GM19099 (cell line): ENCODE data around the gene RCE1.
A peak's percentile ranks its signal among the peaks of the same experiment; 100 is the strongest.

Experiments used
- POLR2A ChIP-seq: IDR thresholded peaks from 3 replicates; pipeline ENCODE4 v1.6.1; 2011; ENCODE audit warnings: low read depth; ENCODE audit not compliant: insufficient read length; ENCODE audit errors: extremely low read depth

The RCE1 gene

DNA sequence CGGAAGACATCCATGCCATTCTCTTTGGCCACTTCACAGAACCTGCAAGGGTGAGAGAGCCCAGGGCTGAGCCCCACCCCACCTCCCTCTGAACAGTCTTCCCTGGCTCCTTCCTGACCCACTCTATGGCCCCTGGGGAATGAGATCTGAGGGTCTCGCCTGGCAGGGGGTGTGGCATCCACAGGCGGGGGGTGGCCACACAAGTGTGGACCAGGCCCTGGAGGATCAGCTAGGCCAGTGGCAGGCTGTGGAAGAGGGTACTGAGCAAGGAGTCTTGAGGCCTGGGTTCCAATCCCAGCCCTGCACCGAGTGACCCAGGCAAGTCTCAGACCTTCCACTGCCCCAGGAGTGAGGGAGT, 8.0 kb downstream of the RCE1 start:
- no peak for TF ChIP-seq POLR2A

DNA sequence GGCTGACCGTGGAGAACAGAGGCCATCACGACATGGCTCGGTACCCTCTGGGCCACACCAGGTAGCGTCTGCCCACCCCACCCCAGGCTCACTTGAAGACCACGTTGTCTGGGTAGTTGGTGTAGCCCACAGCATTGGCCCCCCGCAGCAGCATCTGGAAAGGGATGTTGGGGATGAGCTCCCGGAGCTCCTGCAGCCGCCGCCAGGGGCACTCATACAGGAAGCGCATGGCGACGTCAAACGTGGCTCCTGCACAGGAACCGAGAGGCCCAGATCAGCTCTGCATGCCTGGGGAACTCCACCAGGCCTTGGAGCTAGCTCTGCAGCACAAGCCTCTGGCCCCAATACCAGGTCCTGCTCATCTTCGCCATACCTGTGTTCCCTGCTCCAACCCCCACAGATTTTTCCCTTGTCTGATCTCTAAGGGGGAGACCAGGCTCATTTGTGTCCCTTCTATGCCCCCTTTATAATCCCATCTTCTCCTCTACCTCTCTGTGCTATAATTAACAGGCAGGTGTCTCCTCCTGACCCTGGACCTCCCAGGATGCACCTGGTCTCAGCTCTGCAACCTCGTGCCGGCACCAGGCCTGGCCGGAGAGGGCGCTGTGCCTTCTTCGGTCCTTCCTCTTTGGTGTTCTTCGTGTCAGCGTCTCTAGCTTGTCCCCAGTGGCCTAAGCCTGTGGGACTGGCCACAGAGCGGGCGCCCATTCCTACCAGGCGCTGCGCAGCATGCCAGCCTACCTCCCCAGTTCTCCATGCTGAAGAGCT, 8.6 kb downstream of the RCE1 start:
- TF ChIP-seq POLR2A = no peak

DNA sequence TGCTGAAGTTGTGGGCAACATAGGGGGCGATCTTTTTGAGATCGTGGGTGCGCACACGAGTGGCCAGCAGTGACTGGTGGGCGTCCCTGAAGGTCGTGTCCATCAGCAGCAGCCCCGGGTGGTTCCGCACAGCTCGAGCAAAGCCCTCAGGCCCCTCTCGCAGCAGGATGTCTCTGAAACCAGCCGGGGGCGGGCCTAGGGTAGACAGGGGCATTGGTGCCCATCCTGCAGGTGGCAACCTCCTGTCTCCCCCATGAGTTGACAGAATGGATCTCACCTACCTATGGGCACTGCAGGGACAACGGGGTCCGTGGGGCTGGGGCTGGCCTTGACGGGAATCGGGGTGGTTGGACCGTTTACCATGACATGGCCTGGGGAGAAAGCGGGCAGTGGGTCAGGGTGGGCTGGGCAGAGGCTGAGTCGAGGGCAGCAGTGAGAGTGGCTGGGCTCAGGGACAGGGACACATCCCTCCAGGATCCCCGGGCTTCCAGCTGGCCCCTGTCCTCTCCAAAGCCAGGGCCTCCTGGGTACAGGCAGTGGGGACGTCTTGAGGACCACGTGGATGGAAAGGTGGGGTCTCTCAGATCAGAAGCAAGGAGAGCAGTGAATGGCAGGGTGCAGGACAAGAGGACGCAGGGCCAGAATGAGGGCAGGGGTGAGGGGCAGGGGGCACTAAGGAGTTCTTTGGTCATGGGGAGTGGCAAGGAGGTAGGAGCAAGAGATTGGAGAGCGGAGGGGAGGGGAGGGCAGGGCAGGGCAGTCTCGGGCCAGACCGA, 9.4 kb downstream of the RCE1 start:
- no peak for TF ChIP-seq POLR2A

DNA sequence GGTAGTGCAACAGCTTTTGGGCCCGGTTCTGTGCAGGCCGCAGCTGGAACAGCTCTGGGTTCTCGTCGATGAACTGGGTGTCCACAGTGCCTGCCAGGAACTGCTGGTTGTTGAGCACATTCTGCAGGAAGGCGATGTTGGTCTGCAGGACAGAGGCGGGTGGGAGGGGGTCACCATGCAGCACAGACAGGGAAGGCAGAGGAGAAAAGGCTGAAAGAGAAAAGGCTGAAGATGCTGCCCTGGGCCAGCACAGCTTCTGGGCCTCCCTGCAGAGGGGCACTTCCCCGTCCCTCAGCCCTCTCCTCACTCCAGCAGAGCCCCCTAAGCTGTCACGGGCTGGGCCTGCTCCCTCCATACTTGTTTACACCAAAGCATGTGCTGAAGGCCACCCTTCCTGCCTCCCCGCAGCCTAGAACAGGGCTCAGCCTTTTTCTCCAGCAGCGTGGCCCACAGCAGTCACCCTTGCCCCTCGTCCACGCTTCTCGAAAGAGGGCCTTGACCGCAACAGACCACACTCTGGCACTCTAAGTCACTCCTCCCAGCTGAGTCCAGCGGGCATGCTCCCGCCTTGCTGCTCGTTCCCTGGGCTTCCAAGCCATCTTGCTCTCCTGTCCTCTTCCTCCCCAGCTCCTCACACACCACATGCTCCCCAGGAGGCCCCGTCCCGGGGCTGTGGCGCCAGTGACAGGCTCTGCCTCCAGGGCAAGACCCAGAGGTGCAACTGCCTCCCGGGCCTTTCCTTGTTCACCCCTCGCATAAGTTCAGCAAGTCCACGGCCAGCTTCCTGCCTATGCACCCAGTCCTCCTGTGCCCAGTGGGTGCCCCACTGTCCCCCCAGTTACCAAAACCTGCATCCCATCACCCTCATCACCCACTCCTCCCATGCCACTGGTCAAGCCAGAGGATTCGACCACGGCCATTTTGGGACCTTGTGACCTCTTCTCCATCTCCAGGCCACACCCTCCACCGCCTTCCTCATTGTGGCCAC, 10.3 kb downstream of the RCE1 start:
- TF ChIP-seq POLR2A = no peak

DNA sequence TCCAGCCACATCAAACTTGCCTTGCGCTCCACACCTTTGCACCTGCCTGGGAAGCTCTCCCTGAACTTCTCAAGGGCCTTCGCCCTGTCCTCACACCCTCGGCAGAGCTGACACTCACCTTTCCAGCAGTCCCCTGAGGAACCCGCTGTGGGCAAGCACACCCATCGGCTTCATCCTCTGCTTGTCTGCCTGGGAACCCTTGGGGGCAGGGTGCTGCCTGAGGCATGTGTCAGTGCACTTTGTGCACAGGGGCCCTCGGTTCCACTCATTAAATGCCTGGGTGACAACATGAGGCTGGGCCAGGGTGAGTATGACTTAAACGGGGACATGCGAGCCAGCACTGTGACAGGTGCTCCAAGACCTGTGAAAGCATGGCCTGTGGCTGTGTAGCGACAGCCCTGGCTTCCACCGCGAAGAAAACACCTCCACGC, 11.0 kb downstream of the RCE1 start:
- no peak for TF ChIP-seq POLR2A

DNA sequence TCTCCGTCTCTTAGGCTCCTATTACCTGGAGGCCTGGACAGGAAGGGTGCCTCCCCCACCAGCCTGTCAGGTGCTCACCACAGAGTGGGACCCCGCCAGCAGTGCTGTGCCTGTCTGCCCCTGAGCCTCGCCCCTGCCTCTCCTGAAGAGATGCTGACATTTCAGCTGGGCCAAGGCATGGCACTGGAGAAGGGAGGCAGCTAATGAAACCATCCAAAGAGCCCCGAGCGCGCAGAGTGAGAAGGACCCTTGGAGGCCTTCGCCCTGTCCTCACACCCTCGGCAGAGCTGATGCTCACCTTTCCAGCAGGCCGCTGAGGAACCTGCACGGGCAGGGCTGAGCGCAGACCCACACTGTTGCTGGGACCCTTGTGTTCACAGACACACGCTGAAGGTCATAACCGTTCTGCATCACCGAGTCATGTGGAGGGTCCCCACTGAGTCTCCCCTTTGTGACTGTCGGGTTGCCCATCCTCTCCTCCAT, 11.5 kb downstream of the RCE1 start:
- no peak for TF ChIP-seq POLR2A

DNA sequence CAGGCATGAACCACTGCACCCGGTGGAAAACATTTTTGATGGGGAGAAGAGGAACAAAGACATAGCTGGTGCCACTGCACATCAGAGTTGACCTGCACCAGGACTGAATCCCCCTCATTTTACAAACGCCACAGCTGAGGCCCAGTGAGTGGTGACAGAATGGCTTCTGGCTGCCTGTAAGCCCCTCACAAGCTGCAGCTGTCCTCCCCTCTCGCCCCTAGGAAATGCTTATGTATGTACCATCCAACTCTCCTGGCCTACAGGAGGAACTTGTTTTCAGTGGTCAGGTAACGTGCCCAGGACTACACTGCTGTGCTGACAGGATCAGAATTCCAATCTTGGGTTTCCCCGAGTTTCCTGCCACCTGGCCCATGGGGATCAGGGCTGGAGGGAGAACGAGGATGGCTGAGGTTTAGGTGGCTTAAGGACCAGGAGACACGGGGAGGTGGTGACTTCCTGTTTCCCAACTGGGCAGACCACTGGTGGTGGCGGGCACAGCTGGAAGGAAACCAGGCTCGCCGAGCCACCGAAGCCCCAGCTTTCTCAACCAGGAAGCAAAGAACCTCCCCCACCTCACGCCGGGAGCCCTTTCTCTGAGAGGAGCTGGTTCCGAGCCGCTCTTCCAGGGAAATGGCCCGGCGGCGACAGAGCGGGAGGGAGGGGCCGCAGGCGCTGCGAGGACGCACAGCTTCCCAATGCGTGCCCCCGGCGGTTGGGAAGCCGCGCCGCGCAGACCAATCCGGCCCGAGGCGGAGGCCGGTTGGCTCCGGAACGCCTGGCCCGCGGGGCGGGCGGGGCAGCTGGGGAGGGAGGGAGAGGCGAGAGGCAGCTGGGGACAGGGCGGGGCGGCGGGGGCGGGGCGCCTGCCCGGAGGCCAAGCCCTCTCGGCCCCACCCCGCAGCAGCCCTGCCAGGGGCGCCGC, 12.6 kb downstream of the RCE1 start:
- TF ChIP-seq POLR2A = peak; percentile 83

DNA sequence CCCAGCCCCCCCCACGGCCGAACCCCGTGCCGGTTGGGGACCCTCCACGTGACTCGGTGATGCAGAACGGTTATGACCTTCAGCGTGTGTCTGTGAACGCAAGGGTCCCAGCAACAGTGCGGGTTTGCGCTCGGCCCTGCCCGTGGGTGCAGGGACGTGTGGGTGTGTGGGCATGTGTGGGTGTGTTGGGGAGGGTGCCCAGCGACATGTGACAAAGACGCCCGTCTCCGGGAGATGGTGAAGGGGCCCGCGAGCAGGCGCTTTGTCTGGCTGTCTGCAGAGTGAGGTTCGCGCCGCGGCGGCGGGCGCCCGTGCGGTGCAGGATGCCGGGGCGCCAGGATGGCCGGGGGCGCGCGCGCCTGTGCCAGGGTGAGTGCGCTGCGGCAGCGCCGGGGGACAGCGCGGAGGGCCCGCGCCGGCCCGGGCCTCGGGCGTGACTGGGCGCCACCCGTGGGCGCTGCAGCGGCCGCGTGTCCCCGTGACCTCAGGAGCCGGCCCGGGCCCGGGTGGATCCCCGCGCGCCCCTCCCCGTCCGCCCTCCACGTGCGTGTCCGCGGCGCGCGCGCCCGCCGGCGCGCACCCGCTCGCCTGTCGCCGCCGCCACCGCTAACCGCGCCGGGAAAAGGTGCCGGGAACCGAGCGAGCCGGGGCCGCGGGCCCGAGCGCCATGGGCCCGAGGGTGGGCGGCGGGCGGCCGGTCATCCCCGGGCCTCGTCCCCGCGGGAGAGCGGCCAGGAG, 13.4 kb downstream of the RCE1 start, which contains the start of gene LRFN4:
Gene LRFN4 (plus strand): TSS at position 569 of the 738 bp plus-strand sequence. CDS start 681 bp downstream, outside the sequence.
- TF ChIP-seq POLR2A = no peak

DNA sequence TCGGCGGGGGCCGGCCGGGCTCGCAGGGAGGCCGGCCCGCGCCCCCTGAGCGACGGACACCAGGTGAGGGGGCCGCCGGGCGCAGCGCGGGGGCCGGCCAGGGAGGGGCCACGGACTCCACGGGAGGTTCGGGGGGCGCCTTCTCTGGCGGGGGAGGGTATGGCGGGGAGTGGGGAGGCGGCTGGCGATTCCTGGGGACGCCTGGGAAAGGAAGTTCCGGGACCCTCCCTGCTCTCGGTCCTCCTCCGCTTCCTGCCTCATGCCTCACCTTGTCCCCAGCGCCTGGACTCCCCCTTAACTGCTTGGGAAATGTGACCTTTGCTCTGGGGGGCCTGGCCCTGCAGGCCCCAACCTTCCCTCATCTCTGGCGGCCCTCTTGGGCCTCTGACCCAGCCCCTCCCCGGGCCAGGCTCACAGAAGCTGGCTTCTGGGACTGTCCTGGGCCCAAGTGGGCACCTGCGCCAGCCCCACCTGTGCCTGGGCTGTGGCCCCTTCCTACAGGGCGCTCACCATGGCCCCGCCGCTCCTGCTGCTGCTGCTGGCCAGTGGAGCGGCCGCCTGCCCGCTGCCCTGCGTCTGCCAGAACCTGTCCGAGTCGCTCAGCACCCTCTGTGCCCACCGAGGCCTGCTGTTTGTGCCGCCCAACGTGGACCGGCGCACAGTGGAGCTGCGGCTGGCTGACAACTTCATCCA, 14.1 kb downstream of the RCE1 start:
- TF ChIP-seq POLR2A = no peak

DNA sequence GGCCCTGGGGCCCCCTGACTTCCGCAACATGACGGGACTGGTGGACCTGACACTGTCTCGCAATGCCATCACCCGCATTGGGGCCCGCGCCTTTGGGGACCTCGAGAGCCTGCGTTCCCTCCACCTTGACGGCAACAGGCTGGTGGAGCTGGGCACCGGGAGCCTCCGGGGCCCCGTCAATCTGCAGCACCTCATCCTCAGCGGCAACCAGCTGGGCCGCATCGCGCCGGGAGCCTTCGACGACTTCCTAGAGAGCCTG, 14.6 kb downstream of the RCE1 start:
- no peak for TF ChIP-seq POLR2A

DNA sequence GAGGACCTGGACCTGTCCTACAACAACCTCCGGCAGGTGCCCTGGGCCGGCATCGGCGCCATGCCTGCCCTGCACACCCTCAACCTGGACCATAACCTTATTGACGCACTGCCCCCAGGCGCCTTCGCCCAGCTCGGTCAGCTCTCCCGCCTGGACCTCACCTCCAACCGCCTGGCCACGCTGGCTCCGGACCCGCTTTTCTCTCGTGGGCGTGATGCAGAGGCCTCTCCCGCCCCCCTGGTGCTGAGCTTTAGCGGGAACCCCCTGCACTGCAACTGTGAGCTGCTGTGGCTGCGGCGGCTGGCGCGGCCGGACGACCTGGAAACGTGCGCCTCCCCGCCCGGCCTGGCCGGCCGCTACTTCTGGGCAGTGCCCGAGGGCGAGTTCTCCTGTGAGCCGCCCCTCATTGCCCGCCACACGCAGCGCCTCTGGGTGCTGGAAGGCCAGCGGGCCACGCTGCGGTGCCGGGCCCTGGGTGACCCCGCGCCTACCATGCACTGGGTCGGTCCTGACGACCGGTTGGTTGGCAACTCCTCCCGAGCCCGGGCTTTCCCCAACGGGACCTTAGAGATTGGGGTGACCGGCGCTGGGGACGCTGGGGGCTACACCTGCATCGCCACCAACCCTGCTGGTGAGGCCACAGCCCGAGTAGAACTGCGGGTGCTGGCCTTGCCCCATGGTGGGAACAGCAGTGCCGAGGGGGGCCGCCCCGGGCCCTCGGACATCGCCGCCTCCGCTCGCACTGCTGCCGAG, 15.1 kb downstream of the RCE1 start:
- no peak for TF ChIP-seq POLR2A
